Activated T-helper 1 cell treated with anti-CD3 and anti-CD28 coated beads, Interleukin-12 subunit alpha, Interleukin-12 subunit beta, Interleukin-2, Interleukin-4 antibody, amounts not matched to agents 30 ng/mL and 10 ng/mL and 1 ng/mL, durations not matched to agents 14 hours and 24 hours and 36 hours (primary cell): ENCODE data around the gene CIAO2A. TPM values are rescaled to one million over a fixed set of nuclear protein-coding genes. Genes with fewer than 3 reads are reported as not detected.
"Not testable (repeated sequence)": the region's sequence is repeated elsewhere in the genome, so short reads cannot be mapped to it uniquely, and the experiment has no call there.

Experiments
- DNase-seq: peaks from one replicate; pipeline ENCODE4 v3.0.0; 2021; ENCODE audit warnings: low spot score
- H3K27ac Mint-ChIP-seq: one replicate; pipeline ENCODE4 v1.8.0; 2021; ENCODE audit warnings: mild to moderate bottlenecking, mixed read lengths
- H3K27me3 Mint-ChIP-seq: one replicate; pipeline ENCODE4 v1.8.0; 2022; ENCODE audit warnings: mild to moderate bottlenecking, moderate library complexity, mixed read lengths; ENCODE audit not compliant: insufficient read depth
- H3K36me3 Mint-ChIP-seq: one replicate; pipeline ENCODE4 v1.8.0; 2021; ENCODE audit warnings: low read depth, mixed read lengths
- H3K4me1 Mint-ChIP-seq: one replicate; pipeline ENCODE4 v1.8.0; 2021; ENCODE audit warnings: low read depth, mixed read lengths
- H3K4me3 Mint-ChIP-seq: one replicate; pipeline ENCODE4 v1.8.0; 2021; ENCODE audit warnings: mild to moderate bottlenecking, moderate library complexity, mixed read lengths
- H3K9me3 Mint-ChIP-seq: one replicate; pipeline ENCODE4 v1.8.0; 2021; ENCODE audit warnings: mixed read lengths
- intact Hi-C: fragments of 100-400 bp; cut with micrococcal nuclease; formaldehyde crosslinking; loops from one replicate; pipeline ENCODE4 v1.15.1; 2024
- total RNA-seq: library from RNA; stranded (reverse); gene quantifications from 2 replicates; pipeline ENCODE4 v1.2.3, GENCODE V29; 2022

CIAO2A gene
- total RNA-seq, 1 donor from 2014 or later, result 70.1 TPM

DNA sequence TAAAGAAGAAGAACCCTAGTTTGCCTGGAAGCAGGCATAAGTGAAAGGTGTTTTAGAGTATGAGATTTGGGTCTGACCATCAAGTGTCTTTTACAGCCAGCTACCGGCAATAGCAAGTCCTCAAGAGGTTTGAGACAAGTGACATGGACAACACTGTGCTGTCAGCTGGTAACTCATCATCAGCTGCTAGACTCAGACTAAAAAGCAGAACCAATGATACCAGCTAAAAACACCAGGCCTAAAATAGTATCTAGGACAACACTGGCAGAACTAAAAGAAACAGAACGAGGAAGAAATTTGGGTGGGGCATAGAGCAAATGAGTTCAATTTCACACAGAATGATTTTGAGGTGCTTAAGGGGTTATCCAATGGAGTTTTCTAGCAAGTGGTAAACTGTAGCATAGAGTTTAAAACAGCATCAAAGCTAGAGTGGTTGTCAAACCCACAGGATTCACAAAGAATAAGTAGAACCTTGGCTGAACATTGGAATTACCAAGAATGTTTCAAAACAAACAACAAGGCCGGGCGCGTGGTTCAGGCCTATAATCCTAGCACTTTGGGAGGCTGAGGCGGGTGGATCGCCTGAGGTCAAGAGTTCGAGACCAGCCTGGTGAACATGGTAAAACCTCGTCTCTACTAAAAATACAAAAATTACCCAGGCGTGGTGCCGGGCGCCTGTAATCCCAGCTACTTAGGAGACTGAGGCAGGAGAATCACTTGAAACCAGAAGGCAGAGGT, 3.9 kb downstream of the CIAO2A start:
- H3K4me3 Mint-ChIP-seq, result no peak overlapping the region
- H3K27ac Mint-ChIP-seq, result no peak overlapping the region
- peaks cover 19% of the 10 kb centered on the region for H3K4me1 Mint-ChIP-seq
- no peak for DNase-seq
- H3K9me3 Mint-ChIP-seq, result no peaks in the 10 kb centered on the region
- intact Hi-C loops, result loop anchor here (5.0 to 10.0 kb wide), 5 partner anchors 155 to 735 kb away; partner anchors contain the start of genes PIF1, USP3 and ZNF609
- peaks cover 22% of the 10 kb centered on the region for H3K36me3 Mint-ChIP-seq
- no peaks in the 10 kb centered on the region for H3K27me3 Mint-ChIP-seq

DNA sequence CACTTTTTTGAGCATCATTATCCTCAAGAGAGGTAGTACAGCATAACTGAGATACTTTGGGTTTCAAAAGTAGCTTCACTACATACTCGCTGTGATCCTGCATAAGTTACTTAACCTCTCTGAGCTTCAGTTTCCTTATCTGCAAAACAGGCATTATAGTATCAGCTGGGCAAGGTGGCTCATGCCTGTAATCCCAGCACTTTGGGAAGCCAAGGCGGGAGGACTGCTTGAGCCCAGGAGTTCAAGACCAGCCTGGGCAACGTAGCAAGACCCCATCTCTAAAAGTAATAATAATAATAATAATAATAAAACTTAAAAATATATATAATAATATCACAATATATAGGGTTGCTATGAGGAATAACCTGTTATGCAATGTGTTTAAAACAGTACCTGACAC, 10.9 kb downstream of the CIAO2A start:
- Mint-ChIP-seq H3K27me3 (no peaks in the 10 kb centered on the region), H3K27ac (no peak overlapping the region), H3K4me3 (no peak overlapping the region), H3K4me1 (no peaks in the 10 kb centered on the region), H3K36me3 (peaks cover 18% of the 10 kb centered on the region), H3K9me3 (no peaks in the 10 kb centered on the region)
- no peak for DNase-seq
- intact Hi-C loops, result no loop called here

DNA sequence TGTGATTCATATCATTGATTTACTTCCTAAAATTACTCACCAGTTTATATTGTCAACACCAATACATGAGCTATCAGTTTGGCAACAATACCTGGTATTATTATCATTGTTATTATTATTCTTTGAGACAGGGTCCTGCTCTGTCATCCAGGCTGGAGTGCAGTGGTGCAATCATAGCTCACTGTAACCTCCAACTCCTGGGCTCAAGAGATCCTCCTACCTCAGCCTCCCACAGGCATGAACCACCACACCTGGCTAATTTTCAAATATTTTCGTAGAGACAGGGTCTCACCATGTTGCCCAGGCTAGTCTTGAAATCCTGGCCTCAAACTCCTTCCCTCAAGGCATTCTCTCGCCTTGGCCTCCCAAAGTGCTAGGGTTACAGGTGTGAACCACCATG, 20.1 kb downstream of the CIAO2A start:
- H3K4me3 Mint-ChIP-seq, DNase-seq, H3K27ac Mint-ChIP-seq, H3K9me3 Mint-ChIP-seq, H3K27me3 Mint-ChIP-seq, intact Hi-C loops: not testable (repeated sequence)
- Mint-ChIP-seq H3K36me3 (peaks cover 22% of the 10 kb centered on the region), H3K4me1 (peaks cover 11% of the 10 kb centered on the region)

DNA sequence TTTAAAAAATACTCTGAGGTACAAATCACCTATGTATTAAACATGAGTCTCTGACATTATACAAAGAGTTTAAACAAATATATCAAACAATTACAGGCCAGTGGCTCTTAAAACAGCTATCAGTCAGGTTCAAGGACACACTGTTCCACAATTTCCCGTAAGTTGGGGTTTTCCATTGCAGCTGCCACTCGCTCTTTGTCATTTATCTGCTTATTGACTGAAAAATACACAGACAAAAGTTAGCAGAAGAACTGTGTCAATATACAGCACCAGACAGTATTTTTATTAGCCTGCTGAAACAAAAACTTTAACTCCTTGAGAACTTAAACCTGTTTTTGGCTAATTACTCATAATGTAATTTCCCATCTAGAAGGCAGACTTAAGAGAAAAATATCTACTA, 20.8 kb downstream of the CIAO2A start:
- intact Hi-C loops, result no loop called here
- Mint-ChIP-seq H3K4me1 (peaks cover 16% of the 10 kb centered on the region), H3K27me3 (no peaks in the 10 kb centered on the region), H3K9me3 (no peaks in the 10 kb centered on the region), H3K36me3 (peaks cover 22% of the 10 kb centered on the region), H3K27ac (no peak overlapping the region), H3K4me3 (no peak overlapping the region)
- DNase-seq, result no peak

DNA sequence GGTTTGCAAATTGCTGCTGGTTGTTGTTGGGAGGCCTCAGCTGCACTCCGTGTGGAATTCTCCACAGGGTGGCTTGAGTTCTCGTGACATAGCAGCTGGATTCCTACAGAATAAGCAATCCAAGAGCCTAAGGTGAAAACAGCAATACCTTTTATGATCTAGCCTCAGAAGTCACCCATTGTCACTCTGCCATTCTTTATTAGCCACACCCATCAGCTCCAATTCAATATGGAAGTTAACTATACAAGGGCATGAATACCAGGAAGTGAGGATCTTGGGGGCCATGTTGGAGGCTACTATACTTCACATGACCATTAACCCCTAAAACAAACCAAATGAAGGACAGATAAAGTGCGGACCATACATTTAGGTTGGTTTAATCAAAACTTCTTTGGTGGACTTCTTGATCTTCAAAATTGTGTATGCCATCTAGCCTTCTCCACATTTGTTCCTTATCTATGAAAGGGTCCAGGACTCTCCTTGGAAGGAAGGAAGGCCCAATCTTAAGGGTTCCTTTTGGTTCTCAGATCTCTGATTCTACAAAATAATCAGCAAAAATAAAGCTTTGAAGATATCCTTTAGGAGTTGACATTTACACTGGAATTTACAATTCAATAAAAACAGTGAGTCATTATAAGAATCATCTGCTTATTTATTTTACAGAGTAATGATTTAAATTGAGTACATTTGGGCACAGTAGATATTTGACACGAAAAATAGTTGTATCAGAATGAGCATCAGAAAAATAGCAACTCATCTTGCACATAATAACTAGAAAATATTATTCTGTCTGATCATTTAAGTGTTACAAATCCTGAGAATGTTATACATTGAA, 21.5 kb downstream of the CIAO2A start:
- no peak overlapping the region for H3K27ac Mint-ChIP-seq
- H3K27me3 Mint-ChIP-seq, result no peaks in the 10 kb centered on the region
- DNase-seq, result no peak
- H3K4me1 Mint-ChIP-seq, result peaks cover 16% of the 10 kb centered on the region
- H3K9me3 Mint-ChIP-seq, result no peaks in the 10 kb centered on the region
- intact Hi-C loops, result no loop called here
- no peak overlapping the region for H3K4me3 Mint-ChIP-seq
- H3K36me3 Mint-ChIP-seq, result peaks cover 18% of the 10 kb centered on the region

DNA sequence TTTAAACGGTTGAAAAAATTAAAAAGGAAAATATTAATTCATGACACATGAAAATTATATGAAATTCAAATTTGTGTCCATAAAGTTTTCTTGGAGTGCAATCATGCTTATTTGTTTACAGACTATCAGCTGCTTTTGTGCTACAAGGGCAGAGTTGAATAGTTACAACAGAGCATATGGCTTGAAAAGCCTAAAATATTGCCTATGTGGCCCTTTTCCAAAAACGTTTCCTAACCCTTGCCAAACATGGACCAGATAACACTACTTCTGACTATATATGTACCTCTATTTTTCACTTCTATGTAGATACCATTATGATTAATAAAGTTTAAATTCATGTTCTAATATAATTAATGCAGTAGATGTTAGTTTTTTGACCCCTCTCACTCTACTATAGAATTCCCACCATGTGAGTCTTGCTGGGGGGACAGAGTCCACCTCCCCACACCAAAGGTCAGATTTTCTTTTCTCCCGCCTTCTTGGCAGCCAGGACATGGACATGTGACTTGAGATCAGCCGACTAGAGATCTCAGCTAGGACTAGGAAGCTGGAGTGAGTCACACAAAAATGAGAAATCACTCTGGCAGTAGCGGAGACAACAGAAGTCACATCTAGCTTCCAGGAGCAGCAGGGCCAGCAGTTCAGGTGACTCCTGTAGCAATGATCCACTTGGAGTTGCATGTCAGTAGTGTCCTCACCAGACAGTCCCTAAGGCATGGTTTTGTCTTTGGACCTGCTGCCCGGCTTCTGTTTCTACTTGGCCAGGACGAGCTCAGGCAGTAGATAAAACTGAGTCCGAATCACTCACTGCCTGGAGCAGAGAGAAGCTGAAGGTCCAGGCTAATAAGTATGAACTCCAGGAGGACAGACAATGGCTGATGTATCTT, 22.4 kb downstream of the CIAO2A start:
- Mint-ChIP-seq H3K27ac (no peak overlapping the region), H3K27me3 (no peaks in the 10 kb centered on the region), H3K9me3 (no peaks in the 10 kb centered on the region), H3K4me1 (peaks cover 14% of the 10 kb centered on the region), H3K36me3 (peaks cover 17% of the 10 kb centered on the region), H3K4me3 (no peak overlapping the region)
- no peak for DNase-seq
- intact Hi-C loops, result no loop called here

DNA sequence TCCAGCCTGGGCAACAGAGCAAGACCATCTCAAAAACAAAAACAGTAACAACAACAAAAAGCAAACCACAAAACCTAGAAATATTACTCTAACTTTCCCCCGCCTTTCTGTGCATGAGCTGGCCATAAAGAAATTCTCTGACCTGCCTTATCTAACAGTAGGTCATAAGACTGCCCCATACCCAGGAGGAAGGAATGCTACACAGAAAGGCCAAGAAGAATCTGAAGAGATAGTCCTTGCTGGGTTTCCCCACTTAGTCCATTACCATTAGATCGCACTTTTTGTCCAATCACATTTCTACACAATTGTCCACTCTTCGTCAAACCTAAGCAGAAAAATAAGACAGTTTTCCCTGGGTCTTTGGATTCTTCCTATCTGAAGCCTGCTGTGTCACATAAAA, 23.5 kb downstream of the CIAO2A start:
- Mint-ChIP-seq H3K36me3 (peaks cover 14% of the 10 kb centered on the region), H3K9me3 (no peaks in the 10 kb centered on the region), H3K4me1 (peaks cover 10% of the 10 kb centered on the region), H3K27ac (no peak overlapping the region), H3K27me3 (no peaks in the 10 kb centered on the region), H3K4me3 (no peak overlapping the region)
- intact Hi-C loops, result no loop called here
- DNase-seq, result no peak

DNA sequence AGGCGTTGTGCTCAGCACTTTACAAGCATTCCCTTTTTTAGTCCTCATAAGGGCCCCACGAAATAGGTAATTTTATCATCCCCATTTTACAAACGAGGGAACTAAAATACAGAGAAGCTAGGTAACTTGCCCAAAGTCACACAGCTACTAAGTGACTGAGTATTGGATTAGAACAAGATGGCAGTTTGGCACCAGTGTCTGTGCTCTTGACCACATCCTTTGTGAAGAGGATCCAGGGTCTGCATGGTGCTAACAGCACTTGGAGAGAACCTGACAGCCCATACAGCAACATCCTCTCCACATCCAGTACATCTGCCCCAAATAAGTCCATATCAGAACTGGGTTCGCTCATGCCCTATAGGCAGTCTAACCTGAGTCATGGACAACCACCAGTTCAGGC, 25.5 kb downstream of the CIAO2A start:
- Mint-ChIP-seq H3K36me3 (peaks cover 10% of the 10 kb centered on the region), H3K27ac (no peak overlapping the region), H3K9me3 (no peaks in the 10 kb centered on the region), H3K4me1 (peaks cover 10% of the 10 kb centered on the region), H3K27me3 (no peaks in the 10 kb centered on the region), H3K4me3 (no peak overlapping the region)
- no peak for DNase-seq
- intact Hi-C loops, result loop anchor here (5.0 kb wide), 2 partner anchors 121 to 776 kb away; no protein-coding TSS in a partner anchor

DNA sequence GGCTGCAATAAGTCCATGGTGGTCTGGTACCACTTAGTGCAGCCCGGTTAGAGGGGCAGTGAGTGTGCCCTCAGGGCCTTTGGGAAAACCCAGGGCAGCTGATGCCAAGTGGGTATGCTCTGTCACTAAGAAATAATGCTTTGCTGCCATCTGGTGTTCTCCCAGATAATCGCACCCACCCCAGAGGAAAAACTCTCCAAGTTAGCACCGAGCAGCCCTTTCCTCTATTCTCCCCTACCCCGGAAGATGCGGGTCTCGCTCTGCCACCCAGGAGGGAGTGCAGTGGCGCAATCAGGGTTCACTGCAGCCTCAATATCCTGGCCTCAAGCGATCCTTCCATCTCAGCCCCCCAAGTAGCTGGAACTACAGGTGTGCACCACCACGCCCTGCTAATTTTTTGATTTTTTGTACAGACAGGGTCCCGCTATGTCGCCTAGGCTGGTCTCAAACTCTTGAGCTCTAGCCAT, 26.0 kb downstream of the CIAO2A start:
- DNase-seq, result peak; percentile 63
- Mint-ChIP-seq H3K4me1 (peaks cover 10% of the 10 kb centered on the region), H3K9me3 (no peaks in the 10 kb centered on the region), H3K36me3 (peaks cover 9% of the 10 kb centered on the region), H3K4me3 (no peak overlapping the region), H3K27ac (no peak overlapping the region), H3K27me3 (no peaks in the 10 kb centered on the region)
- intact Hi-C loops, result loop anchor here (1.0 to 5.0 kb wide), 8 partner anchors 120 to 775 kb away; no protein-coding TSS in a partner anchor

DNA sequence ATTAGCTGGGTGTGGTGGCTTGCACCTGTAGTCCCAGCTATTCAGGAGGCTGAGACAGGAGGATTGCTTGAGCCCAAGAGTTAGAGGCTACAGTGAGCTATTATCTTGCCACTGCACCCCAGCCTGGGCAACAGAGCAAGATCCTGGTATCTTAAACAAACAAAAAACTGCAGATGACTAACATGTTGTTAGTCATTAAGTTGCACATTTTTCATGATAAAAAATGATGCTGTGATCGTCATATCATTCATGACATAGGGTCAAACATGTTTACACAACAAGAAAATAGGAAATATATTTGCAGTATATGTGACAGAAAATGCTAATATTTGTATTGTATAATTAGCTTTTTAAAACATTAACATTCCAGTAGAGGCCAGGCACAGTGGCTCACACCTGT, 27.2 kb downstream of the CIAO2A start:
- H3K36me3 Mint-ChIP-seq, result peaks cover 2% of the 10 kb centered on the region
- H3K4me1 Mint-ChIP-seq, result peaks cover 10% of the 10 kb centered on the region
- no peaks in the 10 kb centered on the region for H3K27me3 Mint-ChIP-seq
- no peak overlapping the region for H3K4me3 Mint-ChIP-seq
- no peak for DNase-seq
- no peaks in the 10 kb centered on the region for H3K9me3 Mint-ChIP-seq
- intact Hi-C loops, result loop anchor here (2.0 to 5.0 kb wide), 5 partner anchors 119 to 774 kb away; no protein-coding TSS in a partner anchor
- no peak overlapping the region for H3K27ac Mint-ChIP-seq

DNA sequence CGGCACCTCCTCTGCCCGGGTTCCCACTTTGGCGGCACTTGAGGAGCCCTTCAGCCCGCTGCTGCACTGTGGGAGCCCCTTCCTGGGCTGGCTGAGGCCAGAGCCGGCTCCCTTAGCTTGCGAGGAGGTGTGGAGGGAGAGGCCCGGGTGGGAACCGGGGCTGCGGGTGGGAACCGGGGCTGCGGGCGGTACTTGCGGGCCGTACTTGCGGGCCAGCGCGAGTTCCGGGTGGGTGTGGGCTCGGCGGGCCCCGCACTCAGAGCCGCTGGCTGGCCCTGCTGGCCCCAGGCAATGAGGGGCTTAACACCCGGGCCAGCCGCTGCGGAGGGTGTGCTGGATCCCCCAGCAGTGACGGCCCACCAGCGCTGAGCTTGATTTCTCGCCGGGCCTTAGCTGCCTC, 32.9 kb downstream of the CIAO2A start:
- intact Hi-C loops, result no loop called here
- H3K9me3 Mint-ChIP-seq, result no peaks in the 10 kb centered on the region

DNA sequence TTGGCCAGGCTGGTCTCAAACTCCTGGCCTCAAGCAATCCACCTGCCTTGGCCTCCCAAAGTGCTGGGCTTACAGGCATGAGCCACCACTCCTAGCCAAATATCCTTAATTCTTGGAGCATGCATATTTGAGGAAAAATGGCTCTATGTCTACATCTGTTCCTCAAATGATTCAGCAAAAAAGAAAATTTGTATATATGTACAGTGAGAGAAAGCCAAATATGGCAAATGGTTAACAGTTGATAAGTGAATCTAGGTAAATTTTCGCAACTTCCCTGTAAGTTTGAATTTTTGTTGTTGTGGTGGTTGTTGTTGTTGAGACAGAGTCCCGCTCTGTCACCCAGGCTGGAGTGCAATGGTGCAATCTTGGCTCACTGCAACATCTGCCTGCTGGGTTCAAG, 34.5 kb downstream of the CIAO2A start:
- intact Hi-C loops, DNase-seq, H3K9me3 Mint-ChIP-seq, H3K36me3 Mint-ChIP-seq, H3K27me3 Mint-ChIP-seq, H3K4me3 Mint-ChIP-seq, H3K27ac Mint-ChIP-seq, H3K4me1 Mint-ChIP-seq: not testable (repeated sequence)

More for the DNA sequence above, 32.9 kb downstream of the CIAO2A start:
- no peak overlapping the region for H3K27ac Mint-ChIP-seq
- peaks cover 4% of the 10 kb centered on the region for H3K27me3 Mint-ChIP-seq
- no peak overlapping the region for H3K4me3 Mint-ChIP-seq
- H3K36me3 Mint-ChIP-seq, result no peaks in the 10 kb centered on the region
- no peaks in the 10 kb centered on the region for H3K4me1 Mint-ChIP-seq
- no peak for DNase-seq
